Prostate gland (tissue), 2 donors: ENCODE measurements around the gene POLL.

Experiments
- POLR2A ChIP-seq: fragments of 450-650 bp; IDR thresholded peaks from one replicate; pipeline ENCODE4 v1.6.1; 2016; ENCODE audit warnings: antibody characterized with exemption, mild to moderate bottlenecking
- POLR2AphosphoS5 ChIP-seq: sonication (generic); formaldehyde crosslinking; IDR thresholded peaks from one replicate; pipeline ENCODE4 v1.6.1; 2017; ENCODE audit warnings: antibody characterized with exemption
- TF ChIP-seq, protein P1 (sequence below), 4 experiments: fragments of 200-600 bp in 2 of 4; fragments of 450-650 bp in 2 of 4; sonication (generic) in 2 of 4; IDR thresholded peaks; 1 replicate in 3 of 4; 2 replicates in 1 of 4; pipeline ENCODE4 v1.5.1; 2016 to 2019; ENCODE audit warnings: antibody characterized with exemption in 4 of 4, mild to moderate bottlenecking in 2 of 4, moderate library complexity in 2 of 4

DNA sequence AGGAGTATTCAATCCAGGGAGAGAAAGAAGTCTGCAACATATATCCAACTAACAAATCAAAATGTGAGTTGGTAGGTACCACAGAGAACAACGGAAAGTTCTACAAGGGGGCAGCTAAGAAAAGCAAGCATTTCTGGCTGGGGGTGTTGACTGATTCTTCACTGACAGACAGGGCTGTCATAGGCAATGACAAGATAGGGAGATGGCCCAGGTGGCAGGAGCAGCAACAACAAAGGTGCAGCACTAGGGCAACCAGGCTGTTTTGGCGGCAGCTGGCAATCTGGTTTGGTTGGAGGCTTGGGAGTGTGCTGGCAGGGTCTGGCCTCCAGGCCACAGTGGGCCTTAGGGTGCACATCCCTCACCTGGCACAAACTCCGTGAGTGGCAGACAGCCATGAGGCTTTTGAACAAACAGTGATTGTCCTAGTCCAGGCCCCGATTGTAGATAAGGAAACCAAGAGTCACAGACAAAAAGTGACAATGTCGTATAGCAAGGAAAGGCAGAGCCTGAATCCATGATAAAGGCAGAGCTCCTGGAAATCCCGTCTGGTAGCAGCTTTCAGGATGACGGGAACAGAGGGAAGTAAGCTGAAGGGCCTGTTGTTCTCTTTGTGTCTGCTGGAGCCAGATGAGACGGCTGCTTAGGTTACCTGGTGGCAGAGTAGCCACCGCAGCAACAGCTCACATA is 28.5 kb upstream of the POLL start:
- TF ChIP-seq, protein P1, sequence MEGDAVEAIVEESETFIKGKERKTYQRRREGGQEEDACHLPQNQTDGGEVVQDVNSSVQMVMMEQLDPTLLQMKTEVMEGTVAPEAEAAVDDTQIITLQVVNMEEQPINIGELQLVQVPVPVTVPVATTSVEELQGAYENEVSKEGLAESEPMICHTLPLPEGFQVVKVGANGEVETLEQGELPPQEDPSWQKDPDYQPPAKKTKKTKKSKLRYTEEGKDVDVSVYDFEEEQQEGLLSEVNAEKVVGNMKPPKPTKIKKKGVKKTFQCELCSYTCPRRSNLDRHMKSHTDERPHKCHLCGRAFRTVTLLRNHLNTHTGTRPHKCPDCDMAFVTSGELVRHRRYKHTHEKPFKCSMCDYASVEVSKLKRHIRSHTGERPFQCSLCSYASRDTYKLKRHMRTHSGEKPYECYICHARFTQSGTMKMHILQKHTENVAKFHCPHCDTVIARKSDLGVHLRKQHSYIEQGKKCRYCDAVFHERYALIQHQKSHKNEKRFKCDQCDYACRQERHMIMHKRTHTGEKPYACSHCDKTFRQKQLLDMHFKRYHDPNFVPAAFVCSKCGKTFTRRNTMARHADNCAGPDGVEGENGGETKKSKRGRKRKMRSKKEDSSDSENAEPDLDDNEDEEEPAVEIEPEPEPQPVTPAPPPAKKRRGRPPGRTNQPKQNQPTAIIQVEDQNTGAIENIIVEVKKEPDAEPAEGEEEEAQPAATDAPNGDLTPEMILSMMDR (IDR thresholded peaks at IDR 0.05) = no peak
- TF ChIP-seq POLR2A (no peak), POLR2AphosphoS5 (no peak)
